Endothelial cell (in vitro differentiated cells): ENCODE data around the gene MSH5. TPM values are rescaled to one million over a fixed set of nuclear protein-coding genes. Genes with fewer than 3 reads are reported as not detected.
A peak's percentile ranks its signal among the peaks of the same experiment; 100 is the strongest.

ENCODE experiments used
- DNase-seq: peaks from one replicate; pipeline ENCODE4 v3.0.0; 2021; ENCODE audit warnings: low spot score
- H3K27ac Mint-ChIP-seq: one replicate; pipeline ENCODE4 v1.8.0; 2021; ENCODE audit warnings: mixed read lengths, inconsistent platforms; ENCODE audit not compliant: unreplicated experiment
- H3K27me3 Mint-ChIP-seq: one replicate; pipeline ENCODE4 v1.8.0; 2021; ENCODE audit warnings: mild to moderate bottlenecking, moderate library complexity, mixed read lengths, inconsistent platforms; ENCODE audit not compliant: unreplicated experiment
- H3K36me3 Mint-ChIP-seq: one replicate; pipeline ENCODE4 v1.8.0; 2021; ENCODE audit warnings: mild to moderate bottlenecking, low read depth, mixed read lengths, inconsistent platforms; ENCODE audit not compliant: unreplicated experiment
- H3K4me1 Mint-ChIP-seq: one replicate; pipeline ENCODE4 v1.8.0; 2021; ENCODE audit warnings: mild to moderate bottlenecking, mixed read lengths, inconsistent platforms; ENCODE audit not compliant: unreplicated experiment
- H3K4me3 Mint-ChIP-seq: one replicate; pipeline ENCODE4 v1.8.0; 2021; ENCODE audit warnings: mild to moderate bottlenecking, mixed read lengths, inconsistent platforms; ENCODE audit not compliant: unreplicated experiment
- H3K9me3 Mint-ChIP-seq: one replicate; pipeline ENCODE4 v1.8.0; 2021; ENCODE audit warnings: mixed read lengths, inconsistent platforms; ENCODE audit not compliant: unreplicated experiment
- CTCF ChIP-seq: fragments of 200-600 bp; sonication (generic); IDR thresholded peaks from one replicate; pipeline ENCODE4 v1.5.0; 2021; ENCODE audit warnings: antibody characterized with exemption; ENCODE audit not compliant: unreplicated experiment
- total RNA-seq: library from RNA; stranded (reverse); fragmentation: NEBNext Ultra II Directional; extraction: Animal tissue kit (Norgen Biotek cat#: 25700); gene quantifications from one replicate; pipeline ENCODE4 v1.2.1, GENCODE V29; 2021; ENCODE audit not compliant: unreplicated experiment

Gene MSH5
- total RNA-seq, 1 donor from 2014 or later: 16.1 TPM

GRCh38 chr6:31722173-31722572, 17.6 kb upstream of the MSH5 start:
- Mint-ChIP-seq H3K9me3 (no peaks in the 10 kb centered on the region), H3K4me1 (peaks cover 14% of the 10 kb centered on the region), H3K27me3 (peaks cover 14% of the 10 kb centered on the region), H3K36me3 (peaks cover 23% of the 10 kb centered on the region), H3K27ac (no peak overlapping the region), H3K4me3 (no peak overlapping the region)
- TF ChIP-seq CTCF: no peak
- DNase-seq: no peak

DNA sequence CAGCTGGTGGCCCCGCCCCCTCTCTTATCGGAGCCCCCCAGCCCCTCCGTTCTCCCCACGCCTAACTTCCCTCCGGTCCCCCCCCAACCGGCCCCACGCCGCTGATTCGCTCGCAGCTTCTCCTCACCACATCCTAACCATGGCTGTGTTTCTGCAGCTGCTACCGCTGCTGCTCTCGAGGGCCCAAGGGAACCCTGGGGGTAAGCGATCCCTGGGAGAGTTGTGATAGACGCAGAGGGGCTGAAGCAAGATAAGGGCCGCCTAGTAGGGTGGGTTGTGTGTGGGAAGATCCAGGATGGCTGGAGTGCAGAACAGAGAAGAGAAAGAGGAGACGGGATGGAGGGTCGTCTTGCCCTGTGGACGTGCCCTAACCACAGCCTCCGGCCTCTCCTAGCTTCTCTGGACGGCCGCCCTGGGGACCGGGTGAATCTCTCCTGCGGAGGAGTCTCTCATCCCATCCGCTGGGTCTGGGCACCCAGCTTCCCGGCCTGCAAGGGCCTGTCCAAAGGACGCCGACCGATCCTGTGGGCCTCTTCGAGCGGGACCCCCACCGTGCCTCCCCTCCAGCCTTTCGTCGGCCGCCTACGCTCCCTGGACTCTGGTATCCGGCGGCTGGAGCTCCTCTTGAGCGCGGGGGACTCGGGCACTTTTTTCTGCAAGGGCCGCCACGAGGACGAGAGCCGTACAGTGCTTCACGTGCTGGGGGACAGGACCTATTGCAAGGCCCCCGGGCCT, 16.4 kb upstream of the MSH5 start, which contains the start of gene MPIG6B:
Gene MPIG6B, plus strand, starts transcription at position 129 of the 735 bp plus-strand sequence. Its CDS starts 11 bp downstream, at position 140.
- no peak within 1 kb of the TSS for H3K4me3 Mint-ChIP-seq
- H3K4me1 Mint-ChIP-seq: peaks cover 19% of the 10 kb centered on the region
- H3K9me3 Mint-ChIP-seq: no peaks in the 10 kb centered on the region
- peaks cover 11% of the 10 kb centered on the region for H3K27me3 Mint-ChIP-seq
- TF ChIP-seq CTCF: no peak
- peaks cover 29% of the 10 kb centered on the region for H3K36me3 Mint-ChIP-seq
- no peak for DNase-seq
- no peak within 1 kb of the TSS for H3K27ac Mint-ChIP-seq

DNA sequence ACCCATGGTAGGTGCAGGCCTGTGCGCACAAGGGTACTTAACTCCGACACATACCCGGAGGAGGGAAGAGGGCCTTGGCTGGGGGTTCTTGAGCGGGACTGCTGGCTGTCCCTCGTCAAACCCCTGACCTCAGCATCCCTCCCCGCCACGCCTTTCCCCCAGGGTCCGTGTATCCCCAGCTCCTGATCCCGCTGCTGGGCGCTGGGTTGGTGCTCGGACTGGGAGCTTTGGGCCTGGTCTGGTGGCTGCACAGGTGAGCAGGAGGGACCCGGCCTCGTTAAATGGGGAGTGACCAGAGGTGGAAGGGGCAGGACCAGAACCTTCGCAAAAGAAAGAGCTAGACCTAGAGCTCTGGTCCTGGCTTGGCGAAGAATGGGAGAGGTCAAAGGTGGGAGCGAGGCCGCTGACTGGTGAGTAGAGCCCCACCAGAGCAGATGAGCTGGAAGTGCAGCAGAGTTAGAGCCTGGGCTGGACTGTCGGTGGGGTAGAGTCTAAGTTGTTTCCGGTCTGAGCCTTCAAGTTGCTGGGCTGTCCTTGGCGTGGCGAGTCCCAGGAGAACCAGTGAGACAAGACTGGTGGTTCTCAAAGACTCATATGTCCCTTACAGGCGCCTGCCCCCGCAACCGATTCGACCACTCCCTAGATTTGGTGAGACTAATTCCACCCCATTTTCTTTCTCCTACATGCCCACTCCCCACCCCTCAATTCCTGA, 15.7 kb upstream of the MSH5 start:
- no peak overlapping the region for H3K27ac Mint-ChIP-seq
- no peak for TF ChIP-seq CTCF
- H3K27me3 Mint-ChIP-seq: peaks cover 12% of the 10 kb centered on the region
- no peak overlapping the region for H3K4me3 Mint-ChIP-seq
- H3K36me3 Mint-ChIP-seq: peaks cover 29% of the 10 kb centered on the region
- no peak for DNase-seq
- peaks cover 23% of the 10 kb centered on the region for H3K4me1 Mint-ChIP-seq
- H3K9me3 Mint-ChIP-seq: no peaks in the 10 kb centered on the region

DNA sequence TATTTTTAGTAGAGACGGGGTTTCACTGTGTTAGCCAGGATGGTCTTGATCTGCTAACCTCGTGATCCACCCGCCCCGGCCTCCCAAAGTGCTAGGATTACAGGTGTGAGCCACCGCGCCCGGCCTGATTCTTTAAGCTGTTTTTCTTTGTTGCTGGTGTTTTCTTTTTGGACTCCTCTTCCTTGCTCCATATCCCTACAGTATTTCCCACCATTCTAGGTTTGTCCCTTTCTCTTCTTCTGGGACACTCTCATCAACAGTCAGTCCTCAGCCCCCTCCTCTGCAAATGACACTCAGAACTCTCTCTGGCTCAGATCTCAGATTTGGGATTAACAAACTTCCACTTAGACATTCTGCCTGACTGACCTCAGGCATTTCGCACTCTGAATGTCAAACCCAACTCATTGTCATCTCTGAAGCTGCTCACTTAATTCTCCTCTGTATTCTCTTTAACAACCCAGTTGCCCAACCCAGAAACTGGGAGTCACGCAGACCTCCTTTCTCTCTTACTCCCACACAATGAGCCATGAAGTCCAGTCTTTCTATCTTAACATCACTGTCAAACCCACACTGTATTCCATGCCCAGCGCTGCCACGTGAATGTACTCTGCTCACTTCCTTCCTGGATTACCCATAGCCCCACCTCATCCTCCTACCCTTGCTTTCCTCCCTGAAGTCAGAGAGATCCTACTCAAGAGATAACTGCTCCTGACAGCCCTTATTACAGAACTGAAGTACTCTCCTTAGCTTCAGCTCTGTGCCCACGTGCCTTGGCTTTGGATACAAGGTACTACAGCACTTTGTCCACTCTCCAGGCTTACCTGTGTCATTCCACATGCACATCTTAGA, 14.1 kb upstream of the MSH5 start:
- TF ChIP-seq CTCF: no peak
- DNase-seq: no peak
- Mint-ChIP-seq H3K36me3 (peaks cover 24% of the 10 kb centered on the region), H3K4me3 (peak overlapping the region; percentile 18), H3K27me3 (peaks cover 15% of the 10 kb centered on the region), H3K4me1 (peaks cover 27% of the 10 kb centered on the region), H3K9me3 (no peaks in the 10 kb centered on the region), H3K27ac (no peak overlapping the region)
